Measurements from ENCODE around the gene NDUFA8.

The NDUFA8 gene

GRCh38 chr9:122134822-122135528 lies 24.6 kb downstream of the NDUFA8 start:
- no peak for FAIRE-seq

DNA sequence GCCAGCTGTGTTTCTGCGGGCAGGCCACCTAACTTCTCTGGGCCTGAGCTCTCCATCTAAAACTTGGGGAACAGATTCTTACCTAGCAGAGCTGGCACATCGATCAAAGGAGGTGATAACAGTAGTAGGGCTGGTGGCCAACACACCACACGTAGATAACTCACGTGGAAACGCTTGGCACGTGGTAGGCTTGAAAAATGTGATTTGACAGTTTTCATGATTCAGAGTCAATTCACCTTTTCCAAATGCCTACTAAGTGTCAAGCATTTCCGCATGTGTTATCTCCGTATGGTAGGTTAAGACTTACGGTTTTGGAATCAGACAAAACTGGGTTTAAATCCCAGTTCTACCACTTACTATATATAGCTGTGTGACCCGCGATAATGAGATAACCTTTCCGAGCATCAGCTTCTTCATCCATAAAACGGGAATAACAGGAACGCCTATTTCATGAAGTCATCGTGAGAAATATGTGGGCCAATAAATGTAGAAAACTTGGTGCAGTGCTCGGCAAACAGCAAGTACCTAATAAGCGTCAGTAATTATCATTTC lies 25.5 kb downstream of the NDUFA8 start:
- FAIRE-seq = no peak

GRCh38 chr9:122133263-122133983 lies 26.2 kb downstream of the NDUFA8 start:
- no peak for FAIRE-seq

DNA sequence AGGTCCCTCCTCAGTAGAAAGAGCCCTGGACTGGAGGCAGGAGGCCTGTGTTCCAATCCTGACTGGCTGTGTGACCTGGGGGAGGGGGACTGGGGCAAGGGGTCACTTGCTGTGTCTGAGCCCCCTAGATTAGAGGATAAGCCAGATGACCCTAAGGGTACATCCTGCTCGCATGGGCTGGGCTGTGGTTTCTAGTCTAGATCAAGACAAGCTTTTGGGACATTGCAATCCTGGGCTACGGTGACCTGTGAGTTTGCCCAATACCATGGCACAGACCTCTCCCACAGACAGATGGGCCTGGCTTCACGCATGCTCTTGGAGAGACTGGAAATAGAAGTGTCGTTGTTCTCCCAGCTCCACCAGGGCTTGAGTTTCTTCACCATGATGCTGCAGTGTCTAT lies 27.0 kb downstream of the NDUFA8 start:
- no peak for FAIRE-seq

- FAIRE-seq = no peak
These were observed 28.1 kb downstream of the NDUFA8 start for GRCh38 chr9:122131401-122132001.

GRCh38 chr9:122130837-122131236 lies 28.7 kb downstream of the NDUFA8 start:
- no peak for FAIRE-seq

GRCh38 chr9:122129969-122130368 lies 29.6 kb downstream of the NDUFA8 start:
- no peak for FAIRE-seq

GRCh38 chr9:122128969-122129343 lies 30.6 kb downstream of the NDUFA8 start:
- FAIRE-seq = no peak

DNA sequence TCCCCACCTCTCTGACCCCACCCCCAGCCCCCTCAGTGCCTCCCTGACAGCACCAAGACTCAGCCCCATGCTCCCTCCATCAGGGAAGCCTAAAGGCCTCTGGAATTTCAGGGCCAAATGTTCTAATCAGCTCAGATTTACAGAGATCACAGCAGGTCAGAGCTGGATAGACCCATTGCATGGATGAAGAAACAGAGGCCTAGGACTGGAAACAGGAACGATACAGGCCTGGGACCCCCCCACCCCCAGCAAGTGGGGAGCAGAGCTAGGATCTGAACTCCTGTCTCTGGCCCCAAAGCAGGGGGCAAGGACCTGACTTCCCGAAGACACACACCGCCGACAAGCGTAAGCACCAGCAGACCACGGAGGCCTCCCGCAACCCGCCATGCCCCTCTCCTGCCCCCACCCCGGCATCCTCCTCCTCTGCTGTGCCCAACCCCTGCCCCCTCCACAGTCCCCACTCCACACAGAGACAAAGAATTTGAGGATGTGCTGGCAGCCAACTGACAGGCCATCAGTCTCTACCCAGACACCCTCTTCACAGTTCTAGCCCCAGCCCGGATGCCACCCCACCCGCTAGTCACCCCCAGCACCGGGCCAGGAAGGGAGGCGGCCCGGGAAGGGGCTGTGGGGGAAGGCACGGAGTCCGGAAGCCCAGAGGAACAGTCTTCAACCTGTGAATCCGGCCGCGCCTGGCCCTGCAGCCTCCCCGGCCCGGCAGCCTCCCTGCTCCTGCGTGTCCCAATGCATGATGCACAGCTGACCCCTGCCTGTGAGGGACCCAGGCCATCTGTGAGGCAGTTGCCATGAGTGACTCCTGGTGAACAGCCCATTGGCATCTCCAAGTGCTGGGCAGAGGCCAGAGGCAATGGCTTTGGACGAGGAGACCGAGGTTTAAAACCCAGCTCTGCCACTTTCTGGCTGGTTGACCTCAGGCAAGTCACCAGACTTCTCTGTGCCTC lies 31.3 kb downstream of the NDUFA8 start:
- FAIRE-seq = no peak

GRCh38 chr9:122127396-122127798 lies 32.2 kb downstream of the NDUFA8 start:
- no peak for FAIRE-seq

DNA sequence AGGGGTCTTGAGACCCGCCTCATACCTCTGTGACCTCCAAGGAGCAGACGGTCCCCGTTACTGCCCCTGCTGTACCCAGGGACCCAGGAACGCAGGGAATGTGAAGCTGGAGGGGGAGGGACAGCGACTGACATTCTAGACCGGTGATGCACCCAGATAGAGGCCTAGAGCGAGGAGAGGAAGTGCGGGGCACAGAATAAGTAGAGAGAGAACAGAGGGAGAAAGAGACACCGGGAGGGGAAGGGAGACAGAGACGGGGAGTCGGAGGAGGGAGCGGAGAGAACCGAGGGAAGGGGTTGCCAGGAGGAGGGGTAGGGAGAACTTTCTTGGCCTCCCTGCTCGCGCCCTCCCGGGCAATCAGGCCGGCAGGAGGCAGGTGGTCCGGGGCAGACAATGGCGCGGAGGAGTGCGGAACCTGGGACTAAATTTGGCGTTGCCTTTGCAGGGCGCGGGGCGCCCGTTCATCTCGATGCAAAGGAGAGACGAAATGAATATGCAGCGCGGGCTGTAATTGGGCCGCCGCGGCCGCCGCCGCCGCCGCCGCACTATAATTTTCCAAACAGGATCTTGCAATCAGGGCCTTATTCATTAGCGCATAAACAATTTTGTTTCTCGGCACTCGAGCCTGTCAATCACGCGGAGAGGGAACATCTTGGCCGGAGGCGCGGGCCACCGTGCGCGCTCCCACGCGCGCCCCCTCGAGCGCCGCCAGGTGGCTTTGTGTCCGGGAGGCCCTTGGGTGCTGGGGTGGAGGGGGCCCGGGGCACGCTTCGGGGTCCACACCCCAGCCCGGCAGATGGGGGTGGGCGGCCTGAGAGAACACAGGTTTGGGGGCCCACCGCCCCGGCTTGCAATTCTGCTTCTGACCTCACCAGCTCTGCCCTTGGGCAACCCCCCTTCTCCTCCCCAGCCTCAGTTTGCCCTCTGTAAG lies 33.0 kb downstream of the NDUFA8 start:
- FAIRE-seq = no peak

DNA sequence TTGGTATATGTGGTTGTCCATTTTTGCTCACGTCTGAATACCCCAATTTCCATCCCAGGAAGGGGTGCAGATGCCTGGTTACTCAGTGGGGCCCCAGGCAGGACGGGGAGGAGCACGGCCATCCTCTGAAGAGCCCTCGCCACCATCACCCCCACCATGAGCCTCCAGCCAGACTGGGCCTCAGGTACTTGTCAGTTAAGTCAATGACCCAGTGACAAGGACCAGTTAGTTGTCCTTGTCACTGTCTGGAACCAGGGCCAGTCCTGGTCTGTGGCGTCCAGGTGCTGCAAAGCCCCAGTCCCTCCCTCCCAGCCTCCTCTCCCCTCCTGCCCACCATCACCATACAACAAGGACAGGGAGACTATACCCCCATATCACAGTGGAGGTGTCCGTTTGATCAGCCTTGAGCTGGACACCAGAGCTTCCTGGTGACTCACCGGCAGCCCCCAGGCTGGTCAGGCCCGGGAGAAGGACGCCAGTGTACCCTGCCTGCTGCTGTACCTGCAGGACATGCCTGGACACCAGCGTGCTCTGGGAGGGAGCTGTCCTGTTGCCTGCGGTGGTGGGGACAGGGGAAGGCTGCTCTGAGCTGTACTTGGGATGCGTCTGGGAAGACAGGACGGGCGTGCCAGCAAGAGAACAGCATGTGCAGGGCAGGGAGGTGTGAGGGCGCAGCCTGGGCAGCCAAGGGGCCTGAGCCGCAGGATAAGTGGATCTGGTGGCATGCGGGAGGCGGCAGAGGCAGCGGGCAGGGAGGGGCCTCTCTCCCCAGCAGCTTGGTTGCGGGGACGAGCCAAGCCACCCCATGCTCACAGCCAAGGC lies 33.9 kb downstream of the NDUFA8 start:
- no peak for FAIRE-seq

- no peak for FAIRE-seq
These were observed 34.4 kb downstream of the NDUFA8 start for GRCh38 chr9:122125158-122125508.

GRCh38 chr9:122124528-122124927 lies 35.1 kb downstream of the NDUFA8 start:
- no peak for FAIRE-seq

DNA sequence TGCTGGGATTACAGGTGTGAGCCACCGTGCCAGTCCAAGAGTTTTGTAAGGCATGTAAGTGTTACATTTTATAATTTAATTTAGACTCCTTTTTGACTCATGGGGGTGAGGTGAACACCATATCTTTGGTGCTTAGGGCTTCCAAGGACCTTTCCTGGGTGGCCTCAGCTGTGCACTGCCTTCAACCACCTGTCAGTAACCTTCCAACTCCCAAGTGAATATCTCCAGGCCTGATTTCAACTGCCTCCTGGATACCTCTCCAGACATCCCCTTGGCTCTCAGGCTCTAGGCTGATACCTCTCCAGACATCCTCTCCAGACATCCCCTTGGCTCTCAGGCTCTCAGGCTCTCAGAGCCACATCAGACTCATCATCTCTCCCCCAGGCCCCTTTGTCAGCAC lies 35.5 kb downstream of the NDUFA8 start:
- FAIRE-seq = no peak

DNA sequence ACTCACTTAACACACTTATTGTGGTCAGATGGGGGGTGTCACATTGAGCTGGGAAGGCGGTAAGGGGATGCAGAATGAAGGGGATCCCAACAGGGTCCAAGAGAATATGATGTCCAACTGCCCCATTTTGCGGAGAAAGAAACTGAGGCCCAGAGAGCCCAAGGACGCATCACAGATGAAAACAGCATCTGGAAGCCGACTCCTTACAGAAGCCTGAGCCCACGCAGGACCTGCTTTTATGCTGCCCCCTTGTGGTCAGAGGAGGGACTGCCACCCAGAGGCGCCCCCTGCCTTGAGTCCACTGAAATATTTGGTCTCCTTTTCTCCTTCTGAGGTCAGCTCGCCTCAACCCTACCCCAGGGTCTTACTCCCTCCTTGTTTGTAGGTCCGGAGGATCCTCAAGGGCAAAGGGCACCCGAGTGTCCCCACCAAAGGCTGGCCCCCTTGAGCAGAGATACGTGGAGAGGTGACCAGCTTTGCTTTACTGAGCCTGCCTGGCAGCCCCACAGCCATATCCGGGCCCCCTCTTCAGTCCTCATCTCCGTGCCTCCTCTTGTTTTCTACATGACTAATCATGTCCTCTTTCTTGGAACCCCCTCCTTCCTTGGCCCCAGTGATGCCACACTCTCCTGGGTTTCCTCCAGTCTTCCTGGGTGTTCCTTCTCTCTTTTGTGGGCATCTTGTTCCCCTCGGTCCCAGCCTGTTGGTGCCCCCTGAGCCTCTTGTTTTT lies 36.5 kb downstream of the NDUFA8 start:
- FAIRE-seq = no peak

DNA sequence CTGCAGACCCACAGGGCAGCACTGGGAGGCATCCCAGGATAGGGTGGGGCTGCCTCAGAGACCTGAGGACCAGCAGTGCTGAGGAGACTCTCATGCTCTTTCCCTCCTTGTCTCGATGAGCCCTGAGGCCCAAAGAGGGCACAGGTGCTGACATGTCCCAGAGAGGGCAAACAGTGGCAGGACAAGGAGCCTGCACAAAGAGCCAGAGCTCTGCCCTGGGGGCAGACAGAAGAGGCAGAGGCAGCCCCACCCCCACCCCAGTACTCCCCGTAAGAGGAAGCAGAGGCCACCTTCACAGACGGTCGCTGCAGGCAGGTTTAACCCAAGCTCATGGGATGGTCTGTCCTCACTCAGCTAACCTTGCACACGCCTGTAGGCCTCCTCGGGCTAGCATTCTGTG lies 37.1 kb downstream of the NDUFA8 start:
- FAIRE-seq = no peak

GRCh38 chr9:122121931-122122330 lies 37.6 kb downstream of the NDUFA8 start:
- no peak for FAIRE-seq

GRCh38 chr9:122121391-122121790 lies 38.2 kb downstream of the NDUFA8 start:
- no peak for FAIRE-seq
